ENCODE data around the gene SSTR1.

DNA sequence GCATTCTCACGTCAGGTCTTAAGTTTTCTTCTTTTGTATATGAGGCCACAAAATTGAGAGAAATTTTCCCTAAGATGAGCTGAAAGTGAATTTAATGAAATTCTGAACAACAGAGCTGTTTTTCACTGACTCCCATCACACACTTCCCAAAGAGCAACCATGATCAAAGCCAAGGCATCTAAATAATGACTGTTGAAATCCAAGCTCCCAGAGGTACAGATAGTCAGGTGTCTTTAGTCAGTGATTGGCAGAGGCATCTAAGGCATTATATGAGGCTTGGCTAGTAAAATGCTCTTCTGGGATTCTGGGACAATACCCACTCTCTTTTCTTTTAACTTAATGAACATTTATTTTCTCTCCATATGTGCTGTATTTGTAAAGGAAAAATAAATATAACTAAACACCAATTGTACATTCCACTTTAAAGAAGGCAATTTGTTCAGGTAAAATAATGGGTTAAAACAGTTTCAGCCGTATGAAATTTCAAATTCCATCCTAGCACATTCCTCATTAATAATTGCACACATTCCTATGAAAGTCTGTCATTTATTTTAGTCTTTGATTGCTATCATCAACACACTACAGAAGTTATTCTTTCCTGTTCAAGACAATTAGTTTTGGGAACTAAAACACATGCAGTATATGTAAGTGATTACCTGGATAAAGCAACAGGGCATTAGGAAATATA lies 871 bp upstream of the SSTR1 start:
- TF ChIP-seq, protein P1, sequence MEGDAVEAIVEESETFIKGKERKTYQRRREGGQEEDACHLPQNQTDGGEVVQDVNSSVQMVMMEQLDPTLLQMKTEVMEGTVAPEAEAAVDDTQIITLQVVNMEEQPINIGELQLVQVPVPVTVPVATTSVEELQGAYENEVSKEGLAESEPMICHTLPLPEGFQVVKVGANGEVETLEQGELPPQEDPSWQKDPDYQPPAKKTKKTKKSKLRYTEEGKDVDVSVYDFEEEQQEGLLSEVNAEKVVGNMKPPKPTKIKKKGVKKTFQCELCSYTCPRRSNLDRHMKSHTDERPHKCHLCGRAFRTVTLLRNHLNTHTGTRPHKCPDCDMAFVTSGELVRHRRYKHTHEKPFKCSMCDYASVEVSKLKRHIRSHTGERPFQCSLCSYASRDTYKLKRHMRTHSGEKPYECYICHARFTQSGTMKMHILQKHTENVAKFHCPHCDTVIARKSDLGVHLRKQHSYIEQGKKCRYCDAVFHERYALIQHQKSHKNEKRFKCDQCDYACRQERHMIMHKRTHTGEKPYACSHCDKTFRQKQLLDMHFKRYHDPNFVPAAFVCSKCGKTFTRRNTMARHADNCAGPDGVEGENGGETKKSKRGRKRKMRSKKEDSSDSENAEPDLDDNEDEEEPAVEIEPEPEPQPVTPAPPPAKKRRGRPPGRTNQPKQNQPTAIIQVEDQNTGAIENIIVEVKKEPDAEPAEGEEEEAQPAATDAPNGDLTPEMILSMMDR (conservative IDR thresholded peaks at IDR 0.05; ENCODE audit: low read length) = no peak
- no peak for TF ChIP-seq EZH2phosphoT487 (IDR thresholded peaks at IDR 0.05; ENCODE audit: borderline replicate concordance, low read depth, low read length)

Data from OCI-LY7 (cell line).